ENCODE data around the gene DNAJC11.

Gene DNAJC11

DNA sequence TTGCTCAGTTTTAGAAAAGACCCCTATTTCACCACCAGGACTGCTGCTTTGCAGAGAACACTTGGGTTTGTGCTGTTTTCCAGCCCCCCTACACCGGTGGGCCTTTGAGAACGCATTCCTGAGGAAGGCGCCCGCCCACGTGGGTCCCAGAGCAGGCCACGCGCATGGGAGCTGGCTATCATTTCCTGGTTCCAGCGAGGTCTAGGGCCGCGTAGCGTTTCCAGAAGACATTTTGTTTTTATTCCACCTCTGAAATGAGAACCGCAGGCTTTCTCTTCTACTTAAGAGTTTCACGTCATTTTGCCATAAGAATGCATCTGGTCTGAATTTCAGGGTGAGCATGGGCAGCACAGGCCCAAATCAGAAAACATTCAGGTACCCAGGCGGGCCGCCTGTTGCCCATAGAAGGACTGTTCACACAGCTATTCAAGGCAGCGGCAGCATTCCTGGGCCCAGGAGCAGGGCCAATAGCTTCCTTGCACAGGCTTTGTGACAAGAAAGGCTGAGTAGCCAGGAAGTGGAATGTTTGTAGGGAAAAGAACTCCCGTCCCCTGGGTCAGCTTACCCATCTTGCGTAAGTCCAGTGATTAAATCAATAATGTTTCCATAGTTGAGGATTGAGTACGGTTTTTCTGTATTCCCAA is 97.6 kb downstream of the DNAJC11 start:
- TF ChIP-seq, protein P1, sequence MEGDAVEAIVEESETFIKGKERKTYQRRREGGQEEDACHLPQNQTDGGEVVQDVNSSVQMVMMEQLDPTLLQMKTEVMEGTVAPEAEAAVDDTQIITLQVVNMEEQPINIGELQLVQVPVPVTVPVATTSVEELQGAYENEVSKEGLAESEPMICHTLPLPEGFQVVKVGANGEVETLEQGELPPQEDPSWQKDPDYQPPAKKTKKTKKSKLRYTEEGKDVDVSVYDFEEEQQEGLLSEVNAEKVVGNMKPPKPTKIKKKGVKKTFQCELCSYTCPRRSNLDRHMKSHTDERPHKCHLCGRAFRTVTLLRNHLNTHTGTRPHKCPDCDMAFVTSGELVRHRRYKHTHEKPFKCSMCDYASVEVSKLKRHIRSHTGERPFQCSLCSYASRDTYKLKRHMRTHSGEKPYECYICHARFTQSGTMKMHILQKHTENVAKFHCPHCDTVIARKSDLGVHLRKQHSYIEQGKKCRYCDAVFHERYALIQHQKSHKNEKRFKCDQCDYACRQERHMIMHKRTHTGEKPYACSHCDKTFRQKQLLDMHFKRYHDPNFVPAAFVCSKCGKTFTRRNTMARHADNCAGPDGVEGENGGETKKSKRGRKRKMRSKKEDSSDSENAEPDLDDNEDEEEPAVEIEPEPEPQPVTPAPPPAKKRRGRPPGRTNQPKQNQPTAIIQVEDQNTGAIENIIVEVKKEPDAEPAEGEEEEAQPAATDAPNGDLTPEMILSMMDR (conservative IDR thresholded peaks at IDR 0.05; ENCODE audit: low read depth, low read length) = no peak
- H3K9ac ChIP-seq = peak overlapping the region; percentile 82
- peaks cover 34% of the 10 kb centered on the region for H3K79me2 ChIP-seq (ENCODE audit: insufficient read depth, low read depth)
- peaks cover 29% of the 10 kb centered on the region for H3K4me1 ChIP-seq (ENCODE audit: low read depth, poor library complexity, severe bottlenecking)
- peak overlapping the region; percentile 92 for H3K27ac ChIP-seq
- H3K4me3 ChIP-seq (IDR thresholded peaks at IDR 0.05; ENCODE audit: insufficient read depth, low read depth, low read length) = peak overlapping the region; percentile 77
- peak overlapping the region; percentile 78 for H2AFZ ChIP-seq (ENCODE audit: low read depth)
- peak overlapping the region; percentile 76 for H3K4me2 ChIP-seq
- H4K20me1 ChIP-seq (ENCODE audit: insufficient read depth) = peaks cover 11% of the 10 kb centered on the region; the same call in 1 of the 2 replicates
- no peaks in the 10 kb centered on the region for H3K27me3 ChIP-seq (ENCODE audit: insufficient read depth, low read depth)
- no peaks in the 10 kb centered on the region; the same call in 1 of the 2 replicates for H3K36me3 ChIP-seq (ENCODE audit: insufficient read depth)

DNA sequence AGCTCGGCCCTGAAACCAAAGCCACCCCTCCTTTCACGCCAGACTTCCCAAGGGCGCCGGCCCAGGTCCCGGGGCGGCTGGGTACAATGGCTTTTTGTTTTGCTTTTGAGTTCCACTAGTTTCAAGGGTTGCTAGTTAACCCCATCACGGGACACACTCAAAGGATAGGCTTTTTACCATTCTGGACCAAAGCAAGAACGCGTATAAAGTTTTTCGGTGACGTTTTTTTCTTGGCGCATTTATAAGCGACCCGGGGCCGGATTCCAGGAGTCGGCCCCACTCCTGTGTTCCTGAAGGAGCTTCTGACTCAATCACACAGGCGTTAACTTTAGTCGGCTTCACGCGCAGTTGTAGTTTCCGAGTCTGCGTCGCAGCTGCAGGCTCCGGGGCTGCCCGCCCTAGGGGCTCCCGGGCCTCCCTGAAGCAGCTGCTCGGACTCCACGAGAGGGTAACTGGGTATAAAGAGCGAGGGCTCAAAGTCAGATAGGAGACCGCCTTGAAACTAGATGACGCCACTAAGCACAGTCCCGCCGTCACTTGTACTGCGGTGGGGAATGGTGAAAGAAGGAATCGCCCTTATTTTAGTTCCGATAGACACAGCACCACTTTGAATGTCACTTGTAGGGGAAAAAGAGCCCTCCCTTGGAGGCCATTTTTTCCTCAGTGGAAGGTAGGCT is 98.2 kb downstream of the DNAJC11 start:
- Histone ChIP-seq H3K27me3 (ENCODE audit: insufficient read depth, low read depth) (no peaks in the 10 kb centered on the region), H3K79me2 (ENCODE audit: insufficient read depth, low read depth) (peaks cover 40% of the 10 kb centered on the region), H3K9ac (peak overlapping the region; percentile 82), H3K36me3 (ENCODE audit: insufficient read depth) (peaks cover under 1% of the 10 kb centered on the region; the same call in 1 of the 2 replicates), H3K27ac (peak overlapping the region; percentile 92), H3K4me1 (ENCODE audit: low read depth, poor library complexity, severe bottlenecking) (peaks cover 25% of the 10 kb centered on the region), H2AFZ (ENCODE audit: low read depth) (peak overlapping the region; percentile 78), H3K4me2 (peak overlapping the region; percentile 76), H3K4me3 (IDR thresholded peaks at IDR 0.05; ENCODE audit: insufficient read depth, low read depth, low read length) (peak overlapping the region; percentile 77), H4K20me1 (ENCODE audit: insufficient read depth) (peaks cover 11% of the 10 kb centered on the region; the same call in 1 of the 2 replicates)
- TF ChIP-seq, protein P1 (conservative IDR thresholded peaks at IDR 0.05; ENCODE audit: low read depth, low read length) = no peak

DNA sequence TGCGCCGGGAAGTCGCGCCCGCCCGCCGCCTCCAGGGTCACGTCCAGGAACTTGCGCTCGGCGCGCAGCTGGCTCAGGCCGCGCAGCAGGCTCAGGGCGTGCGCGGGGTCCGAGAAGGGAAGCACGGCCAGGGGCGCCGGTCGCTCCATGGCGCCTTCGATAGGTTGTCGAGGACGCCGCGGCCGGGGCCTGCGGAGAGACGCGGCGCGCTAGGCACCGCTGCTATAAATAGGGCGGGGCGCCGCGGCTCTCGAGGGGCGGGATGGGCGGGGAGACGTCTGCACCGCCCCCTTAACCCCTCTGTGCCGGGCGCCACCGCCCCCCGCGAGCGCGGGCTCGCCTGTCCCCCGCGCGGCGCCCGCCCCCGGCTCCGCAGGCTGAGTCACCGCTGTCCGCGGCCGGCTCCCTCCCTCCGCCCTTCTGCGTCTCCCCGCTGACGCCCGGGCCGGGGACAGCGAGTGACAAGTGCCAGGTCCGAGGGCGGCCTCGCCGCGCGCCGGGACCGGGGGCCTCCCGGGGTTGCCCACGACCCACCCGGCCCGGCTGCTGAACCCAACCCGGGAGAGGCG is 98.9 kb downstream of the DNAJC11 start, which contains the start of gene KLHL21:
TSS of gene KLHL21 (minus strand) at position 201 of the 569 bp plus-strand sequence. CDS start at position 149, 52 bp downstream.
- TF ChIP-seq, protein P1 (conservative IDR thresholded peaks at IDR 0.05; ENCODE audit: low read depth, low read length) = no peak
- Histone ChIP-seq H2AFZ (ENCODE audit: low read depth) (peak within 1 kb of the TSS; percentile 78), H3K27me3 (ENCODE audit: insufficient read depth, low read depth) (no peaks in the 10 kb centered on the region), H3K27ac (peak within 1 kb of the TSS; percentile 92), H3K36me3 (ENCODE audit: insufficient read depth) (peaks cover 6% of the 10 kb centered on the region; the same call in 1 of the 2 replicates), H4K20me1 (ENCODE audit: insufficient read depth) (peaks cover 16% of the 10 kb centered on the region; the same call in 1 of the 2 replicates), H3K4me3 (IDR thresholded peaks at IDR 0.05; ENCODE audit: insufficient read depth, low read depth, low read length) (peak within 1 kb of the TSS; percentile 83), H3K4me1 (ENCODE audit: low read depth, poor library complexity, severe bottlenecking) (peaks cover 30% of the 10 kb centered on the region), H3K4me2 (peak within 1 kb of the TSS; percentile 100), H3K79me2 (ENCODE audit: insufficient read depth, low read depth) (peaks cover 47% of the 10 kb centered on the region), H3K9ac (peak within 1 kb of the TSS; percentile 88)

DNA sequence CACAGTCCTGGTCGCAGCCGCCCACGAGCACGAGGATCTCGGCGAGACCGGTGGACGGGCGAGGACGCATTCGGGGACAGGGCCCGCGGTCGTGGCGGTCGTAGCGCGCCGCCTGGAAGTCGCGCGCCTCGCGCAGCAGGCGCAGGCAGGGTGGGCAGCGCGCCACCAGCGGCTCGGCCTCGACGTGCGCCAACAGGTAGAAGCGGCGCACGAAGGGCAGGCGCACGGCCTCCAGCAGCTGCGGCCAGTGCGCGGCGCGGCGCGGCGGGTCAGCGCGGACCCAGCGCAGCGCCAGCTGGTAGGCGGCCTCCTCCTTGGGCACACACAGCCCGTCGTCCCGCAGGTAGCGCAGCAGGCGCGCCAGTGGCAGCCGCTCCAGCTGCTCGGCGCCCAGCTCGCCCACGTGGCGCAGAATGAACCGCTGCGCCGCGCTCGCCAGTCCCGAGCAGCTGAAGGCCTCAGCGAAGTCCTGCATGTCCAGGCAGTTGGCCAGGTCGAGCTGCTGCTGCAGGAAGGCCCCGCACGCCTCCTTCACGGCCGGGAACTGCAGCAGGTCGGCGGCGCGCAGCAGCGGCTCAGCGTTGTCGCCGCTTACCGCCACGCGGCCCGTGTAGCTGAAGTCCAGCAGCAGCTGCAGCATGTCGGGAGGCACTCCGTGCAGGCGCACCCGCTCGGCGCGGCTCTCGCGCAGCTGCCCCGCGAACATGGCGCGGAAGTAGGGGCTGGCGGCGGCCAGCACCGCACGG is 99.5 kb downstream of the DNAJC11 start:
- peak overlapping the region; percentile 92 for H3K27ac ChIP-seq
- H3K4me1 ChIP-seq (ENCODE audit: low read depth, poor library complexity, severe bottlenecking) = peaks cover 30% of the 10 kb centered on the region
- peaks cover 53% of the 10 kb centered on the region for H3K79me2 ChIP-seq (ENCODE audit: insufficient read depth, low read depth)
- peaks cover 8% of the 10 kb centered on the region; the same call in 1 of the 2 replicates for H3K36me3 ChIP-seq (ENCODE audit: insufficient read depth)
- no peaks in the 10 kb centered on the region for H3K27me3 ChIP-seq (ENCODE audit: insufficient read depth, low read depth)
- peak overlapping the region; percentile 88 for H3K9ac ChIP-seq
- H3K4me2 ChIP-seq = peak overlapping the region; percentile 100; the same call in 1 of the 2 replicates
- H4K20me1 ChIP-seq (ENCODE audit: insufficient read depth) = peaks cover 21% of the 10 kb centered on the region; the same call in 1 of the 2 replicates
- peak overlapping the region; percentile 60 for H2AFZ ChIP-seq (ENCODE audit: low read depth)
- peak overlapping the region; percentile 83 for H3K4me3 ChIP-seq (IDR thresholded peaks at IDR 0.05; ENCODE audit: insufficient read depth, low read depth, low read length)
- TF ChIP-seq, protein P1 (conservative IDR thresholded peaks at IDR 0.05; ENCODE audit: low read depth, low read length) = no peak

Measured in KMS-11 (cell line).